ENCODE results near the gene SLIT3. TPM values are rescaled to one million over a fixed set of nuclear protein-coding genes. Genes with fewer than 3 reads are reported as not detected.

The SLIT3 gene
- total RNA-seq, 4 donors from 2014 or later = 0.97 to 6.1 (median 3.4) TPM

- intact Hi-C loops (cut with DNase I; ENCODE audit: low total_unique reads) = no loop called here
- Histone ChIP-seq H3K27ac (no peak overlapping the region), H3K4me1 (no peaks in the 10 kb centered on the region), H3K36me3 (no peaks in the 10 kb centered on the region), H3K4me3 (no peak overlapping the region), H3K27me3 (no peaks in the 10 kb centered on the region), H3K9me3 (no peaks in the 10 kb centered on the region)
- no peak for ATAC-seq
- in situ Hi-C loops (cut with MboI; ENCODE audit: low sequenced_read_pairs in 4 of 4) = no loop called here
- no peak for TF ChIP-seq POLR2A (IDR thresholded peaks at IDR 0.05)
- TF ChIP-seq CTCF (IDR thresholded peaks at IDR 0.05 in 4 of 5, conservative IDR thresholded peaks at IDR 0.05 in 1 of 5) = no peak
- DNase-seq = no peak
These were observed 499.4 kb downstream of the SLIT3 start for GRCh38 chr5:168801567-168801966.

- TF ChIP-seq CTCF (IDR thresholded peaks at IDR 0.05 in 4 of 5, conservative IDR thresholded peaks at IDR 0.05 in 1 of 5) (no peak), POLR2A (IDR thresholded peaks at IDR 0.05) (no peak)
- ATAC-seq (no peak), DNase-seq (no peak)
- no peaks in the 10 kb centered on the region for H3K9me3 ChIP-seq
- H3K4me3 ChIP-seq = no peak overlapping the region
- no peak overlapping the region for H3K27ac ChIP-seq
- H3K36me3 ChIP-seq = no peaks in the 10 kb centered on the region
- H3K4me1 ChIP-seq = no peaks in the 10 kb centered on the region
- in situ Hi-C loops (cut with MboI; ENCODE audit: low sequenced_read_pairs in 4 of 4) (no loop called here), intact Hi-C loops (cut with DNase I; ENCODE audit: low total_unique reads) (no loop called here)
- no peaks in the 10 kb centered on the region for H3K27me3 ChIP-seq
These were observed 500.2 kb downstream of the SLIT3 start for GRCh38 chr5:168800701-168801100.

- in situ Hi-C loops (cut with MboI; ENCODE audit: low sequenced_read_pairs in 4 of 4) = no loop called here
- ATAC-seq (no peak), DNase-seq (no peak)
- Histone ChIP-seq H3K4me1 (no peaks in the 10 kb centered on the region), H3K27me3 (no peaks in the 10 kb centered on the region), H3K9me3 (no peaks in the 10 kb centered on the region), H3K27ac (no peak overlapping the region), H3K36me3 (no peaks in the 10 kb centered on the region), H3K4me3 (no peak overlapping the region)
- intact Hi-C loops (cut with DNase I; ENCODE audit: low total_unique reads) = no loop called here
- TF ChIP-seq POLR2A (IDR thresholded peaks at IDR 0.05) (no peak), CTCF (IDR thresholded peaks at IDR 0.05 in 4 of 5, conservative IDR thresholded peaks at IDR 0.05 in 1 of 5) (no peak)
These were observed 502.6 kb downstream of the SLIT3 start for GRCh38 chr5:168798065-168799023.

- no peak for TF ChIP-seq CTCF (IDR thresholded peaks at IDR 0.05 in 4 of 5, conservative IDR thresholded peaks at IDR 0.05 in 1 of 5)
- TF ChIP-seq POLR2A (IDR thresholded peaks at IDR 0.05) = no peak
- in situ Hi-C loops (cut with MboI; ENCODE audit: low sequenced_read_pairs in 4 of 4) = no loop called here
- Histone ChIP-seq H3K36me3 (no peaks in the 10 kb centered on the region), H3K4me1 (no peaks in the 10 kb centered on the region), H3K9me3 (no peaks in the 10 kb centered on the region), H3K27ac (no peak overlapping the region), H3K27me3 (no peaks in the 10 kb centered on the region), H3K4me3 (no peak overlapping the region)
- DNase-seq (no peak), ATAC-seq (no peak)
- intact Hi-C loops (cut with DNase I; ENCODE audit: low total_unique reads) = no loop called here
These were observed 504.1 kb downstream of the SLIT3 start for GRCh38 chr5:168796593-168797580.

Data from gastrocnemius medialis (tissue), 4 donors.